Effector memory CD4-positive, alpha-beta T cell (primary cell): ENCODE data around the gene CALHM5.

Experiments used
- DNase-seq, 3 donors: peaks; one replicate each; pipeline ENCODE4 v3.0.0-alpha.2; 2020
- H3K27ac ChIP-seq: 2 replicates; pipeline ENCODE4 v1.7.0; 2013; ENCODE audit warnings: mild to moderate bottlenecking, low read length, moderate library complexity; ENCODE audit not compliant: insufficient read depth, poor library complexity, severe bottlenecking
- H3K27me3 ChIP-seq: replicated peaks from 2 replicates; pipeline ENCODE4 v1.7.0; 2013; ENCODE audit warnings: mild to moderate bottlenecking, low read length; ENCODE audit not compliant: insufficient read depth, control insufficient read depth, poor library complexity, severe bottlenecking
- H3K36me3 ChIP-seq: 2 replicates; pipeline ENCODE4 v1.7.0; 2013; ENCODE audit warnings: mild to moderate bottlenecking, low read length, moderate library complexity; ENCODE audit not compliant: control insufficient read depth, insufficient read depth
- H3K4me1 ChIP-seq: 2 replicates; pipeline ENCODE4 v1.7.0; 2013; ENCODE audit warnings: low read length, mild to moderate bottlenecking; ENCODE audit not compliant: control insufficient read depth, insufficient read depth, poor library complexity, severe bottlenecking
- H3K4me3 ChIP-seq: 2 replicates; pipeline ENCODE4 v1.7.0; 2013; ENCODE audit warnings: low read length, low read depth, mild to moderate bottlenecking; ENCODE audit not compliant: insufficient read depth, poor library complexity, severe bottlenecking
- H3K9me3 ChIP-seq: 2 replicates; pipeline ENCODE4 v1.7.0; 2013; ENCODE audit warnings: mild to moderate bottlenecking, low read length, moderate library complexity; ENCODE audit not compliant: control insufficient read depth

The CALHM5 gene

DNA sequence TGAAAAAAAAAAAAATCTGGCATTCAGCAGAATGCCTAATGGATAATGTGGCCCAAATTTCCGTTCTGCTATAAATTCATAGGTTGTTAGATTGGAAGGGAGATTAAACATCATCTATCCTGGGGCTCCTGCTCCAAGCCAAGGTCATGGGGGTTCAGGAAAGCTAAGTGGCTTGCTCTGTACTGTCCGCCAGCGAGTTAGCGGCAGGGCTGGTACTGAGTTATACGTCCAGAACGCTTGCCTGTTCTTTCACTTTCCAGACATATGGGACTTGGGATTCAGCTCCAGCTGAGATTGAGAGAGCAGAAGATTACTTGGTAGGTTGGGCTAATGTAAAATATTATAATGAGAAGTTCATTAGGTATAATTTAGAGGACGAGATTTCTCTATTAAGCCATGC is 60.7 kb downstream of the CALHM5 start:
- Histone ChIP-seq H3K4me3 (peak overlapping the region; percentile 71), H3K4me1 (no peaks in the 10 kb centered on the region), H3K27ac (peak overlapping the region; percentile 97), H3K9me3 (no peaks in the 10 kb centered on the region), H3K27me3 (no peaks in the 10 kb centered on the region), H3K36me3 (peaks cover 11% of the 10 kb centered on the region)
- no peak for DNase-seq
